ENCODE measurements around the gene HEYL.

The HEYL gene

GRCh38 chr1:39639305-39640130, at the start of gene HEYL:
TSS of gene HEYL (minus strand) at chr1:39639643. CDS start at chr1:39639625, 18 bp downstream.
- DNase-seq = no peak

- DNase-seq = no peak
Observed at GRCh38 chr1:39689214-39689613, 49.8 kb upstream of the HEYL start.

- no peak for DNase-seq
Observed at GRCh38 chr1:39688706-39689105, 49.3 kb upstream of the HEYL start.

GRCh38 chr1:39687243-39687642, 47.8 kb upstream of the HEYL start:
- DNase-seq = no peak

- no peak for DNase-seq
Observed at GRCh38 chr1:39685071-39685470, 45.6 kb upstream of the HEYL start.

GRCh38 chr1:39684313-39684664, 44.8 kb upstream of the HEYL start:
- no peak for DNase-seq

- no peak for DNase-seq
Observed at GRCh38 chr1:39683591-39684312, 44.3 kb upstream of the HEYL start.

GRCh38 chr1:39681999-39682398, 42.6 kb upstream of the HEYL start:
- no peak for DNase-seq

GRCh38 chr1:39681294-39681693, 41.9 kb upstream of the HEYL start:
- DNase-seq = no peak

GRCh38 chr1:39680751-39681150, 41.3 kb upstream of the HEYL start:
- no peak for DNase-seq

- DNase-seq = no peak
Observed at GRCh38 chr1:39679821-39680220, 40.4 kb upstream of the HEYL start.

GRCh38 chr1:39678889-39679288, 39.4 kb upstream of the HEYL start:
- DNase-seq = no peak

- DNase-seq = no peak
Observed at GRCh38 chr1:39677645-39678044, 38.2 kb upstream of the HEYL start.

- no peak for DNase-seq
Observed at GRCh38 chr1:39676948-39677548, 37.6 kb upstream of the HEYL start.

GRCh38 chr1:39675220-39675619, 35.8 kb upstream of the HEYL start:
- no peak for DNase-seq

- DNase-seq = no peak
Observed at GRCh38 chr1:39673215-39673614, 33.8 kb upstream of the HEYL start.

GRCh38 chr1:39672551-39672947, 33.1 kb upstream of the HEYL start:
- DNase-seq = no peak

- no peak for DNase-seq
Observed at GRCh38 chr1:39671793-39672550, 32.5 kb upstream of the HEYL start, which contains the start of gene NT5C1A. TSS of gene NT5C1A (minus strand) at chr1:39672107. CDS start at chr1:39672038, 69 bp downstream.

GRCh38 chr1:39671433-39671792, 32.0 kb upstream of the HEYL start:
- DNase-seq = no peak

GRCh38 chr1:39670689-39671088, 31.2 kb upstream of the HEYL start:
- DNase-seq = no peak

GRCh38 chr1:39668894-39669293, 29.5 kb upstream of the HEYL start:
- DNase-seq = no peak

GRCh38 chr1:39668111-39668510, 28.7 kb upstream of the HEYL start:
- DNase-seq = no peak

GRCh38 chr1:39666772-39667171, 27.3 kb upstream of the HEYL start:
- no peak for DNase-seq

Data from cortex of kidney (tissue), 1 donor.